Uterus (tissue), 2 donors: ENCODE data around the gene TNKS2.

Experiments used
- CTCF ChIP-seq, 4 experiments: fragments of 200-600 bp in 2 of 4; fragments of 450-650 bp in 2 of 4; sonication (generic) in 2 of 4; IDR thresholded peaks; one replicate each; pipeline ENCODE4 v1.5.1; 2016 to 2019; ENCODE audit warnings: antibody characterized with exemption in 4 of 4, mild to moderate bottlenecking in 2 of 4, moderate library complexity in 1 of 4
- POLR2A ChIP-seq, 2 donors: fragments of 450-650 bp; IDR thresholded peaks; one replicate each; pipeline ENCODE4 v1.6.1; 2016; ENCODE audit warnings: antibody characterized with exemption in 2 of 2, mild to moderate bottlenecking in 1 of 2, moderate library complexity in 1 of 2

- TF ChIP-seq CTCF (IDR thresholded peaks at IDR 0.05) (no peak), POLR2A (IDR thresholded peaks at IDR 0.05) (no peak)
Observed at GRCh38 chr10:91829268-91829667, 31.0 kb downstream of the TNKS2 start.
